Choroid plexus epithelial cell (primary cell): ENCODE measurements around the gene SSR4.
"Not testable (repeated sequence)": the region's sequence is repeated elsewhere in the genome, so short reads cannot be mapped to it uniquely, and the experiment has no call there.

Experiments used
- DNase-seq: peaks from one replicate; pipeline ENCODE4 v3.0.0-alpha.2; 2010; ENCODE audit warnings: low read depth
- H3K4me3 ChIP-seq: 2 replicates; pipeline ENCODE4 v1.5.1; 2011; ENCODE audit warnings: low read depth, mild to moderate bottlenecking, control low read depth, low read length, moderate library complexity
- CTCF ChIP-seq: conservative IDR thresholded peaks from 2 replicates; pipeline ENCODE4 v1.5.1; 2011; ENCODE audit warnings: low read depth, mild to moderate bottlenecking, control low read depth, inconsistent platforms, low read length, moderate library complexity

SSR4 gene

GRCh38 chrX:153806999-153807575 is 12.6 kb downstream of the SSR4 start:
- no peak for TF ChIP-seq CTCF
- H3K4me3 ChIP-seq: no peak overlapping the region
- no peak for DNase-seq

GRCh38 chrX:153807976-153808375 is 13.5 kb downstream of the SSR4 start:
- DNase-seq: no peak

GRCh38 chrX:153812220-153812619 is 17.8 kb downstream of the SSR4 start:
- TF ChIP-seq CTCF: no peak
- no peak for DNase-seq
- no peak overlapping the region for H3K4me3 ChIP-seq

More at GRCh38 chrX:153807976-153808375, 13.5 kb downstream of the SSR4 start:
- H3K4me3 ChIP-seq: no peak overlapping the region
- TF ChIP-seq CTCF: no peak

- DNase-seq: no peak
- no peak for TF ChIP-seq CTCF
- H3K4me3 ChIP-seq: no peak overlapping the region
Observed at GRCh38 chrX:153813161-153813560, 18.7 kb downstream of the SSR4 start.

- no peak overlapping the region for H3K4me3 ChIP-seq
- no peak for TF ChIP-seq CTCF
- DNase-seq: no peak
Observed at GRCh38 chrX:153814591-153815315, 20.3 kb downstream of the SSR4 start.

GRCh38 chrX:153816831-153817690 is 22.6 kb downstream of the SSR4 start:
- no peak for DNase-seq
- no peak overlapping the region for H3K4me3 ChIP-seq
- TF ChIP-seq CTCF: no peak

GRCh38 chrX:153818064-153818463 is 23.6 kb downstream of the SSR4 start:
- not testable (repeated sequence) for DNase-seq, H3K4me3 ChIP-seq
